HG02970 (cell line): ENCODE results near the gene IFIT1.
"Not testable (repeated sequence)": the region's sequence is repeated elsewhere in the genome, so short reads cannot be mapped to it uniquely, and the experiment has no call there.

Experiments
- ATAC-seq: cut with Tn5 transposase; IDR thresholded peaks from one replicate; pipeline ENCODE4 v1.9.1; 2021; ENCODE audit warnings: mild to moderate bottlenecking, moderate library complexity, moderate number of reproducible peaks; ENCODE audit not compliant: unreplicated experiment, low FRiP score

Gene IFIT1, protein sequence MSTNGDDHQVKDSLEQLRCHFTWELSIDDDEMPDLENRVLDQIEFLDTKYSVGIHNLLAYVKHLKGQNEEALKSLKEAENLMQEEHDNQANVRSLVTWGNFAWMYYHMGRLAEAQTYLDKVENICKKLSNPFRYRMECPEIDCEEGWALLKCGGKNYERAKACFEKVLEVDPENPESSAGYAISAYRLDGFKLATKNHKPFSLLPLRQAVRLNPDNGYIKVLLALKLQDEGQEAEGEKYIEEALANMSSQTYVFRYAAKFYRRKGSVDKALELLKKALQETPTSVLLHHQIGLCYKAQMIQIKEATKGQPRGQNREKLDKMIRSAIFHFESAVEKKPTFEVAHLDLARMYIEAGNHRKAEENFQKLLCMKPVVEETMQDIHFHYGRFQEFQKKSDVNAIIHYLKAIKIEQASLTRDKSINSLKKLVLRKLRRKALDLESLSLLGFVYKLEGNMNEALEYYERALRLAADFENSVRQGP

DNA sequence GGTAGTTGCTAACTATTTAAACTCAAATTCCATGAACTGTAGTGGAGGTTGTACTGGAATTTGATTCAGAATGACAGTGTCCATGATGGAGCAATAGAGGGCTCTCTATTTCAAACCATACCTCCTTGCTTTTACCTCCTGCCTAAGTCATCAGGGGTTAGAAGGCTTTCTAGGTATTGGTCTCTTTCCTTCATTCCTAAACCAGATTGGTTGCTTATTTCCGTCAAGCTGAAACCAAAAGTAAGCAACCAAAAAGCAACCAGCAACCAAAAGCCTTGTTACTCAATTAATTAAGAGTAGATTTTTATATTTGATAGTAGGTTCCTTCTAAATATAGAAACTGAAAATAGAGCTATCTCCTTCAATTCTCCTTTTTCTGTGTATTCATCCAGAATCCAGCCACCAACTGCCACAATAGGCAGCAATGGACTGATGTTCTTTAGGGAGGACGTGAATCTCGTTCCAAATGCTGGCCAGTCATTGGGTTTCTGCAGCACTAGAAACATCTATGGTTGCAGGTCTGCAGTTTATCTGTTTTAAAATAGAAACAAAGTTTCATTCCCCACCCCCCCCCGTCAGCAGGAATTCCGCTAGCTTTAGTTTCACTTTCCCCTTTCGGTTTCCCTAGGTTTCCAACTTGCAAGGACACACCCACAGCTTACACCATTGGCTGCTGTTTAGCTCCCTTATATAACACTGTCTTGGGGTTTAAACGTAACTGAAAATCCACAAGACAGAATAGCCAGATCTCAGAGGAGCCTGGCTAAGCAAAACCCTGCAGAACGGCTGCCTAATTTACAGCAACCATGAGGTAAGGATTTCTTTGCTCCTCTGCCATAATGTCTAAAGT lies at the start of gene IFIT1:
Gene IFIT1, plus strand, starts transcription at position 717 of the 850 bp plus-strand sequence. Its CDS starts 90 bp downstream, at position 807.
- no peak for ATAC-seq

DNA sequence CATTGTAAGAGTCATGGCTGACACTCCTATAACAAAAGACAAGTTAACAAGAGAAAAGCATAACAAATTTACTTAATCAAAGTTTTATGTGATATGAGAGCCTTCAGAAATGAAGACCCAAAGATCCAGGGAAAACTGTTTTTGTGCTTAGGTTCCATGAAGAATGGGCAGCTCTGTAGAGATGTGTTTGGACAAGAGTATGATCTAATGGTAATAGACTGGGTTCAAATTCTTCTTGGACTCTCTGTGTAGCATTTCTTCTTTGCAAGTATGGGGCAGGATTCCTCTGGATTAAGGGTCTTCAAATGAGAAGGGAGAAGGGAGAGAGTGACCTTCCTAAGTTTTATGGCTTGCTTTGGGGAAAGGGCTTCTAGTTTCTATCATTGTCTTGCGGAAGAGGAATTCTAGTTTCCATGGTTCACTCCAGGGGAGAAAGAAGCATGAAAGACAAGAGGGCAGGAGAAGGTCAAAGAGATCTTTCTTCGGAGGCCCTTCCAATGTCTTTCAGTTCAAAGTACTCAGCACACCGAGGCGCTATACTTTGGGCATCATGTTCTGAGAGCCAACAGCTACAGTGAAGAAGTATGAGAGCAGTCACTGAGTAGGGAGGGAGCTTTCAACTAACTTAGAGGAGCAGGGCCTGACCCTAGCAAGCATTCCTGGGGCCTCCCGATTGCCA lies 49.2 kb upstream of the IFIT1 start:
- no peak for ATAC-seq

DNA sequence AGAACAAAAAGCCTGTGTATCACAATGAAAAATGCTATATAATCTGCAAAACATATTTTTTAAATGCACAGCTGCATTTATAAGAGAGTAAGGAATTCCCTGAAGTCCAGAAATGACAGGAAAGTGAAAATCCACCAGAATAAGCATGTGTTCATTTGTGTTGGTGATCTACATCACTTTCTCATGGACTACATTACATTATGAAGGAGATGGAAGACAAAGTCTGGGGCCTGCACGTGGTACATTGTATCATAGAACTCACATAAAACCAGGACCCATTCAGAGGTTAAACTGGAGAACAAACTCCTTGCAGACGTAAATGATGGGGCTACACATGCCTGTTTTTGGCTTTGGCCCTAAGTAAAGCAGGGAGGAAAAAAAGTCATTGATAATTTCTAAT lies 48.3 kb upstream of the IFIT1 start:
- no peak for ATAC-seq

DNA sequence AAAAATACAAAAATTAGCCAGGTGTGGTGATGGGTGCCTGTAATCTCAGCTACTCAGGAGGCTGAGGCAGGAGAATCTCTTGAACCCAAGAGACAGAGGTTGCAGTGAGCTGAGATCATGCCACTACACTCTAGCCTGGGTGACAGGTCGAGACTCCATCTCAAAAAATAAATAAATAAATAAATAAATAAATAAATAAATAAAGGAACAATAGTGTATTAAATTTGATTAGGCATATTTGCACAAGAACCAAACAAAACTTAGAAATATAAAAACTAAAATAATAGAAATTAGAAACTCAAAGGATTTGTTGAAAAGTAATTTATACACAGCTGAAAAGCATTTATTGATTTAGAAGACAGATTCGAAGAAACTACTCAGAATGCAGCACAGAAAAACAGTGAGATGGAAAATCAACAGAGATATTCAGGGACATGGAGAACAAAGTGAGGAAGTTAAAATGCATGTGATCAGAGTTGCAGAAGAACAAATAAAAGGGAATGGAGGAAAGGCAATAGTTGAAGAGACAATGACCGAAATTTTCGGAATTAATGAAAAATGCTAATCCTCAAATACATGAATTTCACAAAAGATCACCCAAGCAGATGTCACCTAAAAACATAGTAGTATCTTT lies 46.9 kb upstream of the IFIT1 start:
- no peak for ATAC-seq

GRCh38 chr10:89346405-89347254 lies 45.8 kb upstream of the IFIT1 start:
- no peak for ATAC-seq

DNA sequence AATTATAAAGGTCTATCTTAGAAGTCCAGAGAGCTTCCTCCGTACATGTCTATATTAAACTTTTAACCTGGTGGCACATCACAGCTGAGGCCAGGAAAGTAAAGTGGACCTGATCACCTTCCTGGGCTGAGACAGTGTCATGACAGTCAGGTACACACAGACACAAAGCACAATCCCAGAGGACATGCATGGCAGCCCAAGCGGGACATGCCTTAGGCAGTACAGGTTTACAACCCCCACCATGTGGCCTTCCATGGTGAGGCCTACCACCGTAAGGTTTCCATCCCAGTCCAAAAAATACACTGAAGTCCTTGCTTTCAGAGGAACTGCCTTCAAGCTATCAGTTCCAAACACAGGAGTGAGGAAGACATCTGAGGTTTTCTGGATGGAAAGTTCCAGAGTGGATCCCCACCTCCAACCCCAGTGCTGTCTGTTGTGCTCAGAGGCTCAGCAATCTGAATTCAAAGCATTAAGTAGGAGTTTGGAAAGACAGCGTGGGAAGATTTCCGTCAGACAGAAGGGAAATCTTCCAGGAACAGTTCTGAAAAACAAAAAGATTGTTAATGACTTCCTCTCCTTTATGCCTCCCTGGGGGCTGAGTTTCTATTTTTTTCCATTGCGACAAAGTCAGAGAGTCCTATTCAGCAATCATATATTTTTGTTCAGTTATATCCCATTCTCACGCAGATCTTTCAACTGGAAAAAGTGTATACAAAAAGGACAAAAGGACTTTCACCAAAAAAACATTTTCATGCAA lies 44.5 kb upstream of the IFIT1 start:
- no peak for ATAC-seq

DNA sequence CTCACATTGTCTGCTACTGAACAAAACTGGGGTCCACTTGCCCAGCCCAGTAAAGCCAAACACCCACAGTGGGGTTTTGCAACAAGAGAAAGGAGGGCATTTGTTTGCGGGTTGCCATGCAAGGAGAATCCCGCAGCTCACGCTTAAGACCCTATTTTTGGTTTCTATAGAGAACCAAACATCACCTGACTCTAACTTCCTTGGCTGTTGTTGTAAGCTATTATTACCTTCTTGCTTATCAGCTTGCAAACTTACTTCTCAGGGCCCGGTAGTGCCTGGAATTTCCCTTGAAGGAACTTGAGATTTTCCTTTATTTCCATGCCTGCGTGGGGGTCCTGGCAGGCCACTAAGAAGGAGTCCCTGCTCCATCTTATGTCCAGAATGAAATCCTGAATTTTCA lies 43.9 kb upstream of the IFIT1 start:
- no peak for ATAC-seq

DNA sequence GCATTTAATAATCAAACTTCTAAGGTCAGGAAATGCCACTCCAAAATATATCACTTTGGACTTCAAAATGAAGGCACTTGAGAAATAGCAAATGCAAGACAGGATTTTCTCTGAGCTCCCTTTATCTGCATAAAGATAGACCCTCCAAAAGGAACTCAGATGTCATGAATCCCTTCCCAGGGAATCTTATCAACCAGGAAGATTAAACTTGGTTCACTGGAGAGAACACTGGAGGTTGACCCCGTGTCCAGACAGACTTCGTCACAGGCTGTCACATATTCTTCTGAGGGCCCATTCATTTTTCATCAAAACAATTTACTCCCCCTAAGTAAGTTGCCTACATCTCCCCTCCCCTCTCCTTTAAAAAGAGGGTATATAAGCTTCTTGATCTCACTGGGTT lies 43.4 kb upstream of the IFIT1 start:
- ATAC-seq, result no peak

- not testable (repeated sequence) for ATAC-seq
These were observed 41.6 kb upstream of the IFIT1 start for GRCh38 chr10:89350631-89351315.

GRCh38 chr10:89351412-89351779 lies 41.0 kb upstream of the IFIT1 start:
- peak; percentile 54 for ATAC-seq

- ATAC-seq, result peak; percentile 23
These were observed 40.4 kb upstream of the IFIT1 start for GRCh38 chr10:89351780-89352597.

- no peak for ATAC-seq
These were observed 39.6 kb upstream of the IFIT1 start for GRCh38 chr10:89352802-89353201.

DNA sequence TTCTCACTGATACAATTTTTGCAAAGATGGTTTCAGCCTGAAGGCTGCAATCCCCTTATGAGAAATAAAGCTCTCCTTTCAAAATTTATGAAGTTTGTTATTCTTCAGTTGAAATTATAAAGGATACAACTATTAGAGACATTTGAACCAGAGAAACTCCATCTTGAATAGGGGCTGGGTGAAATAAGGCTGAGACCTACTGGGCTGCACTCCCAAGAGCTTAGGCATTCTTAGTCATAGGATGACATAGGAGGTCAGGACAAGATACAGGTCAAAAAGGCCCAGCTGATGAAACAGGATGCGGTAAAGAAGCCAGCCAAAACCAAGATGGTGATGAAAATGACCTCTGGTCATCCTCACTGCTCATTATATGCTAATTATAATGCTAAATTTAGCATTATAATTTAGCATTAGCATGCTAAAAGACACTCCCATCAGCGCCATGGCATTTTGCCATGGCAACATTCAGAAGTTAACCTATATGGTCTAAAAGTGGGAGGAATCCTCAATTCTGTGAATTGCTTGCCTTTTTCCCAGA lies 37.0 kb upstream of the IFIT1 start:
- ATAC-seq, result no peak

DNA sequence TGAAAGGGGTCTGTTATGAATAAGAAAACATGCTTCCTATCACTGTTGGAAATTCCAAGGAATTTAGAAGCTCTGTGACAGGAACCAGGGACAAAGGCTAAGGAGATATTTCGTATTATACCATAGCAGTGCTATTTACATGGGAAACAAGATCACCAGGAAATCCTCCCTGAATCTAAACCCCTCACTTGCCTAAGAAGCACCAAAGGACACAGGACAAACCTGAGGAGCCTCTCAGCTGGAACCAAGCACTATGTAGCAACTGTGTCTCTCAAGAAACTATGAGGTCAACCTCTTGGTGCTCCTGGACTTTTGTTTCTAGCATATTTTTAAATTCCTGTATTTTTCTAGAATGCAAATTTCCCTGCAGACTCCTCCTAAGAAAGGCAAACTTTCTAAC lies 35.3 kb upstream of the IFIT1 start:
- no peak for ATAC-seq

- ATAC-seq, result no peak
These were observed 34.4 kb upstream of the IFIT1 start for GRCh38 chr10:89357975-89358374.

DNA sequence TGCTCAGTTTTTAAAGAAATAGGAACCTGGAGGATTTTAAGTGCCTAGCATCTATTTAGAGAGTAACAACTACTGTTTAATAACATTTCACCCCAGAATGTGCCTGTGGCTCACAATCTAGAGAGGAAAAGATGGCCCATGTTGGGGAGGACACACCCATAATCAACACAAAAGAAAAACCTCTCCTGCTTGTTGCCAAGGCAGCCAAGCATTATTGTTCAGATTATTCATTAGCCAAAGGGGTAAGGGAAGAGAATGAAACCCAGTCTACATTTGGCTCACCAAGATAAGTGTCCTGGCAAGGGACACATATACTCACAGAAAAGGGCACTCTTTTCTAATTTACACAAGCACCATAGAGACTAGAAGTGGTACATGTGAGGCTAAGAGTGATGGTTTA lies 32.3 kb upstream of the IFIT1 start:
- ATAC-seq, result no peak

DNA sequence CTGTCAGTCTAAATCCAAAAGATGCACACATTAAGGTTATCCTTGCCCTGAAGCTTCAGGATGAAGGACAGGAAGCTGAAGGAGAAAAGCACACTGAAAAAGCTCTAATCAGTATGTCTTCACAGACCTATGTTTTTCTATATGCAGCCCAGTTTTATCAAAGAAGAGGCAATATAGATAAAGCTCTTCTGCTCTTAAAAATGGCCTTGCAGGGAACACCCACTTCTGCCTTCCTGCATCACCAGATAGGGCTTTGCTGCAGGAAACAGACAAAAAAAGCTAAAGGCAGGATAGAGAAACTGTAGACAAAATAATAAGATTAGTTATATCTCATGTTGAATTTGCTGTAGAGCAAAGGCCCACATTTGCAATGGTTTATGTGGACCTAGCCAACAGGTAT lies 29.5 kb upstream of the IFIT1 start:
- no peak for ATAC-seq
